ENCODE measurements around the gene EPB41L1. TPM values are rescaled to one million over a fixed set of nuclear protein-coding genes. Genes with fewer than 3 reads are reported as not detected.

The EPB41L1 gene
- total and polyA plus RNA-seq, 2 experiments from 2014 or later = 24.1 to 48.7 TPM

GRCh38 chr20:36241678-36242077 lies 87.1 kb downstream of the EPB41L1 start:
- Histone ChIP-seq H3K79me2 (replicated peaks; ENCODE audit: insufficient read depth) (peaks cover 52% of the 10 kb centered on the region), H3K4me1 (ENCODE audit: insufficient read depth) (peaks cover 8% of the 10 kb centered on the region), H3K9me2 (ENCODE audit: insufficient read depth) (no peaks in the 10 kb centered on the region), H3K36me3 (ENCODE audit: insufficient read depth) (peaks cover 24% of the 10 kb centered on the region), H4K20me1 (replicated peaks; ENCODE audit: insufficient read depth) (peaks cover 12% of the 10 kb centered on the region), H3K27ac (ENCODE audit: low read depth) (no peak overlapping the region), H3K27me3 (ENCODE audit: insufficient read depth) (no peaks in the 10 kb centered on the region), H3K4me2 (no peak overlapping the region), H3K4me3 (no peak overlapping the region), H3F3A (replicated peaks; ENCODE audit: low read depth) (no peaks in the 10 kb centered on the region), H2AFZ (no peak overlapping the region)
- H3K4me1 Mint-ChIP-seq = peaks cover 8% of the 10 kb centered on the region
- H3K27me3 Mint-ChIP-seq (ENCODE audit: insufficient read depth, low read depth, poor library complexity) = no peaks in the 10 kb centered on the region
- ATAC-seq (no peak), DNase-seq (ENCODE audit: low spot score) (no peak)
- no peaks in the 10 kb centered on the region for H3K9me3 Mint-ChIP-seq
- TF ChIP-seq JUNB (IDR thresholded peaks at IDR 0.05; ENCODE audit: unreplicated experiment) (no peak), NANOG (IDR thresholded peaks at IDR 0.05; ENCODE audit: borderline replicate concordance) (no peak), ZNF331 (CRISPR knock-in tag; IDR thresholded peaks at IDR 0.05; ENCODE audit: low read depth) (no peak), ZNF114 (CRISPR knock-in tag; IDR thresholded peaks at IDR 0.05) (no peak), CREB1 (CRISPR knock-in tag; IDR thresholded peaks at IDR 0.05; ENCODE audit: low read depth) (no peak), STAT1 (IDR thresholded peaks at IDR 0.05; ENCODE audit: unreplicated experiment) (no peak)
- TF ChIP-seq, protein P1, sequence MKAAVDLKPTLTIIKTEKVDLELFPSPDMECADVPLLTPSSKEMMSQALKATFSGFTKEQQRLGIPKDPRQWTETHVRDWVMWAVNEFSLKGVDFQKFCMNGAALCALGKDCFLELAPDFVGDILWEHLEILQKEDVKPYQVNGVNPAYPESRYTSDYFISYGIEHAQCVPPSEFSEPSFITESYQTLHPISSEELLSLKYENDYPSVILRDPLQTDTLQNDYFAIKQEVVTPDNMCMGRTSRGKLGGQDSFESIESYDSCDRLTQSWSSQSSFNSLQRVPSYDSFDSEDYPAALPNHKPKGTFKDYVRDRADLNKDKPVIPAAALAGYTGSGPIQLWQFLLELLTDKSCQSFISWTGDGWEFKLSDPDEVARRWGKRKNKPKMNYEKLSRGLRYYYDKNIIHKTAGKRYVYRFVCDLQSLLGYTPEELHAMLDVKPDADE (IDR thresholded peaks at IDR 0.05) = no peak
- H3K4me3 Mint-ChIP-seq = no peak overlapping the region
- peaks cover 38% of the 10 kb centered on the region; the same call in 2 of the 3 replicates for H3K36me3 Mint-ChIP-seq (ENCODE audit: low read depth)
- no peak overlapping the region for H3K27ac Mint-ChIP-seq

- ATAC-seq (no peak), DNase-seq (ENCODE audit: low spot score) (no peak)
- H3K4me2 ChIP-seq = no peak overlapping the region
- H3K36me3 ChIP-seq (ENCODE audit: insufficient read depth) = peaks cover 34% of the 10 kb centered on the region
- H3F3A ChIP-seq (replicated peaks; ENCODE audit: low read depth) = no peaks in the 10 kb centered on the region
- no peaks in the 10 kb centered on the region for H3K9me2 ChIP-seq (ENCODE audit: insufficient read depth)
- no peaks in the 10 kb centered on the region for H3K27me3 ChIP-seq (ENCODE audit: insufficient read depth)
- H3K4me1 ChIP-seq (ENCODE audit: insufficient read depth) = no peaks in the 10 kb centered on the region
- Mint-ChIP-seq H3K36me3 (ENCODE audit: low read depth) (peaks cover 55% of the 10 kb centered on the region), H3K9me3 (no peaks in the 10 kb centered on the region), H3K4me1 (no peaks in the 10 kb centered on the region), H3K27ac (no peak overlapping the region), H3K27me3 (ENCODE audit: insufficient read depth, low read depth, poor library complexity) (no peaks in the 10 kb centered on the region), H3K4me3 (no peak overlapping the region)
- no peak overlapping the region for H2AFZ ChIP-seq
- peaks cover 31% of the 10 kb centered on the region for H3K79me2 ChIP-seq (replicated peaks; ENCODE audit: insufficient read depth)
- H3K4me3 ChIP-seq = no peak overlapping the region
- peaks cover 19% of the 10 kb centered on the region for H4K20me1 ChIP-seq (replicated peaks; ENCODE audit: insufficient read depth)
- H3K27ac ChIP-seq (ENCODE audit: low read depth) = no peak overlapping the region
- TF ChIP-seq ZNF114 (CRISPR knock-in tag; IDR thresholded peaks at IDR 0.05) (no peak), POLR2AphosphoS5 (IDR thresholded peaks at IDR 0.05; ENCODE audit: low read depth) (no peak), NANOG (IDR thresholded peaks at IDR 0.05; ENCODE audit: borderline replicate concordance) (no peak), EZH2 (IDR thresholded peaks at IDR 0.05; ENCODE audit: low read depth, unreplicated experiment) (no peak), EZH2phosphoT487 (IDR thresholded peaks at IDR 0.05; ENCODE audit: unreplicated experiment) (no peak), JUNB (IDR thresholded peaks at IDR 0.05; ENCODE audit: unreplicated experiment) (no peak), REST (IDR thresholded peaks at IDR 0.05; ENCODE audit: unreplicated experiment) (no peak), ZNF331 (CRISPR knock-in tag; IDR thresholded peaks at IDR 0.05; ENCODE audit: low read depth) (no peak)
- TF ChIP-seq, protein P1 (IDR thresholded peaks at IDR 0.05) = no peak
Measured at GRCh38 chr20:36243726-36244125, 89.2 kb downstream of the EPB41L1 start.
